CD4-positive, alpha-beta T cell (primary cell): ENCODE measurements around the gene SET. TPM values are rescaled to one million over a fixed set of nuclear protein-coding genes. Genes with fewer than 3 reads are reported as not detected.
A peak's percentile ranks its signal among the peaks of the same experiment; 100 is the strongest.

Source experiments
- ATAC-seq: fragments of 200-7000 bp; cut with Tn5 transposase; one replicate; pipeline ENCODE4 v1.10.0; 2022; ENCODE audit warnings: mild to moderate bottlenecking; ENCODE audit not compliant: poor library complexity
- CTCF ChIA-PET: fragments of 350-600 bp; sonication (Branson Sonifier 250); formaldehyde crosslinking; loops from one replicate; lab custom pipeline; 2021; ENCODE audit warnings: antibody characterized with exemption, inconsistent platforms; lab: Charles Lee
- POLR2A ChIA-PET: fragments of 350-600 bp; sonication (Branson Sonifier 250); formaldehyde crosslinking; loops from one replicate; lab custom pipeline; 2021; ENCODE audit warnings: antibody characterized with exemption, inconsistent platforms; lab: Charles Lee
- DNase-seq, 14 experiments: peaks; one replicate each; pipeline ENCODE4 v3.0.0-alpha.2; 2013 to 2020; ENCODE audit warnings: mixed read lengths in 2 of 14
- H3K27ac ChIP-seq, 2 donors: one replicate each; pipeline versions ENCODE4 v1.5.1 to v1.7.0; 2013; ENCODE audit warnings: low read length in 2 of 2, low read depth in 1 of 2, mild to moderate bottlenecking in 1 of 2
- H3K27me3 ChIP-seq, 2 experiments: 1 replicate in 1 of 2; 2 replicates in 1 of 2; pipeline versions ENCODE4 v1.6.1 to v1.7.0; 2013; ENCODE audit warnings: low read length in 2 of 2, control low read depth in 1 of 2, mild to moderate bottlenecking in 1 of 2, moderate library complexity in 1 of 2; ENCODE audit not compliant: insufficient read depth in 2 of 2, control insufficient read depth in 1 of 2
- H3K36me3 ChIP-seq: one replicate; pipeline ENCODE4 v1.6.1; 2013; ENCODE audit warnings: low read length, control low read depth; ENCODE audit not compliant: insufficient read depth
- H3K4me1 ChIP-seq: one replicate; pipeline ENCODE4 v1.6.1; 2013; ENCODE audit warnings: low read length, control low read depth; ENCODE audit not compliant: insufficient read depth
- H3K4me3 ChIP-seq: one replicate; pipeline ENCODE4 v1.5.1; 2013; ENCODE audit warnings: mild to moderate bottlenecking, low read length, moderate library complexity
- H3K9me3 ChIP-seq, 2 experiments: 1 replicate in 1 of 2; 2 replicates in 1 of 2; pipeline versions ENCODE4 v1.6.1 to v1.7.0; 2013; ENCODE audit warnings: low read length in 2 of 2, mild to moderate bottlenecking in 2 of 2, control low read depth in 1 of 2, moderate library complexity in 1 of 2; ENCODE audit not compliant: control insufficient read depth in 1 of 2, insufficient read depth in 1 of 2
- H3K27ac Mint-ChIP-seq: one replicate; pipeline ENCODE4 v1.8.0; 2020; ENCODE audit warnings: mixed read lengths
- H3K27me3 Mint-ChIP-seq: one replicate; pipeline ENCODE4 v1.8.0; 2021; ENCODE audit warnings: mixed read lengths
- H3K36me3 Mint-ChIP-seq: one replicate; pipeline ENCODE4 v1.8.0; 2021; ENCODE audit warnings: low read depth, mixed read lengths
- H3K4me1 Mint-ChIP-seq: one replicate; pipeline ENCODE4 v1.8.0; 2021; ENCODE audit warnings: low read depth, mixed read lengths
- H3K4me3 Mint-ChIP-seq: one replicate; pipeline ENCODE4 v1.8.0; 2020; ENCODE audit warnings: mild to moderate bottlenecking, mixed read lengths
- H3K9me3 Mint-ChIP-seq: one replicate; pipeline ENCODE4 v1.8.0; 2020; ENCODE audit warnings: mixed read lengths
- CTCF ChIP-seq: fragments of 200-600 bp; IDR thresholded peaks from one replicate; pipeline ENCODE4 v1.8.0; 2022; ENCODE audit warnings: antibody characterized with exemption, mild to moderate bottlenecking
- intact Hi-C, 2 experiments: fragments of 100-400 bp; cut with DNase I in 1 of 2; cut with micrococcal nuclease in 1 of 2; formaldehyde crosslinking; loops; one replicate each; pipeline versions ENCODE4 v1.15.1 to v1.9.0; 2023 to 2025; cut with DNase I, micrococcal nuclease
- total RNA-seq, 174 experiments: library from RNA in 2 of 174; stranded (reverse) in 2 of 174; gene quantifications; one replicate each; pipeline ENCODE4 v1.2.3 and lab custom pipeline; 2021 to 2026

The SET gene
- total RNA-seq, 2 experiments from 2014 or later, result 228 to 241 TPM

GRCh38 chr9:128727640-128728248 lies 38.7 kb downstream of the SET start:
- Histone ChIP-seq H3K36me3 (peaks cover 24% of the 10 kb centered on the region), H3K27me3 (no peaks in the 10 kb centered on the region), H3K4me1 (peaks cover 53% of the 10 kb centered on the region), H3K9me3 (no peaks in the 10 kb centered on the region), H3K27ac (no peak overlapping the region), H3K4me3 (no peak overlapping the region)
- TF ChIP-seq CTCF, result no peak
- DNase-seq (peak in 2 of 14 experiments; percentile 29 to 41), ATAC-seq (no peak)
- peaks cover 25% of the 10 kb centered on the region for H3K4me1 Mint-ChIP-seq
- intact Hi-C loops, result loop anchor here in 1 of 2 experiments (10.0 kb wide), 1 partner anchor 47 kb away; the partner anchor contains the start of gene ZER1
- no peaks in the 10 kb centered on the region for H3K27me3 Mint-ChIP-seq
- ChIA-PET CTCF (interaction anchor here (0.5 kb wide), 1 partner anchor 1093 kb away, joined by 3 read pairs; no protein-coding TSS in a partner anchor), POLR2A (no interaction called here)
- H3K9me3 Mint-ChIP-seq, result no peaks in the 10 kb centered on the region
- no peak overlapping the region for H3K27ac Mint-ChIP-seq
- H3K4me3 Mint-ChIP-seq, result no peak overlapping the region
- peaks cover 11% of the 10 kb centered on the region for H3K36me3 Mint-ChIP-seq

GRCh38 chr9:128728298-128728697 lies 39.3 kb downstream of the SET start:
- H3K27ac Mint-ChIP-seq, result no peak overlapping the region
- intact Hi-C loops, result loop anchor here in 1 of 2 experiments (10.0 kb wide), 1 partner anchor 47 kb away; the partner anchor contains the start of gene ZER1
- H3K4me1 Mint-ChIP-seq, result peaks cover 21% of the 10 kb centered on the region

GRCh38 chr9:128729302-128729701 lies 40.3 kb downstream of the SET start:
- H3K4me3 ChIP-seq, result no peak overlapping the region

More at GRCh38 chr9:128728298-128728697, 39.3 kb downstream of the SET start:
- ATAC-seq (no peak), DNase-seq (peak in 1 of 14 experiments; percentile 12)
- peaks cover 8% of the 10 kb centered on the region for H3K36me3 Mint-ChIP-seq
- no peaks in the 10 kb centered on the region for H3K9me3 Mint-ChIP-seq
- peaks cover 47% of the 10 kb centered on the region for H3K4me1 ChIP-seq
- TF ChIP-seq CTCF, result no peak
- H3K36me3 ChIP-seq, result peaks cover 29% of the 10 kb centered on the region
- H3K4me3 ChIP-seq, result no peak overlapping the region
- no peaks in the 10 kb centered on the region for H3K9me3 ChIP-seq
- H3K27me3 Mint-ChIP-seq, result no peaks in the 10 kb centered on the region
- ChIA-PET POLR2A (no interaction called here), CTCF (no interaction called here)
- H3K27ac ChIP-seq, result no peak overlapping the region
- H3K27me3 ChIP-seq, result no peaks in the 10 kb centered on the region
- H3K4me3 Mint-ChIP-seq, result no peak overlapping the region

More at GRCh38 chr9:128729302-128729701, 40.3 kb downstream of the SET start:
- ChIA-PET POLR2A (no interaction called here), CTCF (no interaction called here)
- Mint-ChIP-seq H3K9me3 (no peaks in the 10 kb centered on the region), H3K36me3 (peaks cover 13% of the 10 kb centered on the region), H3K27me3 (no peaks in the 10 kb centered on the region), H3K27ac (no peak overlapping the region), H3K4me3 (no peak overlapping the region), H3K4me1 (peaks cover 14% of the 10 kb centered on the region)
- no peak for TF ChIP-seq CTCF
- H3K36me3 ChIP-seq, result peaks cover 34% of the 10 kb centered on the region
- H3K4me1 ChIP-seq, result peaks cover 41% of the 10 kb centered on the region
- no peak overlapping the region for H3K27ac ChIP-seq
- DNase-seq (no peak), ATAC-seq (no peak)
- no peaks in the 10 kb centered on the region for H3K9me3 ChIP-seq
- intact Hi-C loops, result loop anchor here in 1 of 2 experiments (10.0 kb wide), 1 partner anchor 45 kb away; the partner anchor contains the start of gene ZER1
- no peaks in the 10 kb centered on the region for H3K27me3 ChIP-seq
